SK-N-SH (cell line): ENCODE data around the gene TANGO6. TPM values are rescaled to one million over a fixed set of nuclear protein-coding genes. Genes with fewer than 3 reads are reported as not detected.

Source experiments
- CTCF ChIA-PET: fragments of 300-600, 350-600 bp; formaldehyde crosslinking; extraction: SDS; loops from one replicate; lab custom pipeline; 2021; lab: Yijun Ruan, JAX
- POLR2A ChIA-PET: fragments of 350-600 bp; sonication (Branson Sonifier 250); formaldehyde crosslinking; extraction: SDS; loops from one replicate; lab custom pipeline; 2020; ENCODE audit warnings: antibody characterized with exemption, inconsistent platforms; lab: Yijun Ruan, JAX
- DNase-seq: peaks from one replicate; pipeline ENCODE4 v3.0.0; 2012
- H2AFZ ChIP-seq: fragments of 200-600 bp; sonication (generic); 2 replicates; pipeline ENCODE4 v1.8.1; 2016; ENCODE audit warnings: antibody characterized with exemption, mild to moderate bottlenecking, low read depth
- H3F3A ChIP-seq: fragments of 200-600 bp; sonication (generic); replicated peaks from 2 replicates; pipeline ENCODE3; 2016; ENCODE audit warnings: antibody characterized with exemption, mild to moderate bottlenecking; ENCODE audit not compliant: insufficient read depth
- H3K27ac ChIP-seq, 2 experiments: fragments of 200-500 bp in 1 of 2; fragments of 200-600 bp in 1 of 2; sonication (Bioruptor generic) in 1 of 2; sonication (generic), shearing (Covaris generic) in 1 of 2; 2 replicates each; pipeline versions ENCODE4 v1.5.1 to v1.6.1; 2014 to 2016; ENCODE audit warnings: low read depth in 2 of 2, inconsistent platforms in 1 of 2, low read length in 1 of 2, mild to moderate bottlenecking in 1 of 2, mixed read lengths in 1 of 2
- H3K27me3 ChIP-seq: fragments of 200-600 bp; sonication (generic), shearing (Covaris generic); 2 replicates; pipeline ENCODE4 v1.6.1; 2016; ENCODE audit warnings: mixed run types; ENCODE audit not compliant: insufficient read depth
- H3K36me3 ChIP-seq, 2 experiments: fragments of 200-500 bp in 1 of 2; fragments of 200-600 bp in 1 of 2; sonication (Bioruptor generic) in 1 of 2; sonication (generic) in 1 of 2; replicated peaks in 1 of 2; 2 replicates each; pipeline versions ENCODE3 to v1.5.1; 2014 to 2016; ENCODE audit warnings: low read length in 1 of 2, mild to moderate bottlenecking in 1 of 2; ENCODE audit not compliant: insufficient read depth in 2 of 2, control insufficient read depth in 1 of 2
- H3K4me1 ChIP-seq, 2 experiments: fragments of 200-500 bp in 1 of 2; fragments of 200-600 bp in 1 of 2; sonication (Bioruptor generic) in 1 of 2; sonication (generic), shearing (Covaris generic) in 1 of 2; 2 replicates each; pipeline versions ENCODE4 v1.5.1 to v1.6.1; 2014 to 2016; ENCODE audit warnings: low read depth in 1 of 2, low read length in 1 of 2, mixed run types in 1 of 2; ENCODE audit not compliant: insufficient read depth in 2 of 2, control insufficient read depth in 1 of 2
- H3K4me2 ChIP-seq: fragments of 200-600 bp; sonication (generic), shearing (Covaris generic); 2 replicates; pipeline ENCODE4 v1.6.1; 2017; ENCODE audit warnings: mixed run types
- H3K4me3 ChIP-seq, 2 experiments: fragments of 200-500 bp in 1 of 2; fragments of 200-600 bp in 1 of 2; sonication (Bioruptor generic) in 1 of 2; sonication (generic), shearing (Covaris generic) in 1 of 2; 2 replicates each; pipeline versions ENCODE4 v1.5.1 to v1.8.1; 2014 to 2016; ENCODE audit warnings: low read depth in 2 of 2, inconsistent platforms in 1 of 2, low read length in 1 of 2, mild to moderate bottlenecking in 1 of 2, mixed read lengths in 1 of 2, moderate library complexity in 1 of 2
- H3K79me2 ChIP-seq: fragments of 200-600 bp; sonication (generic); 2 replicates; pipeline ENCODE4 v1.8.1; 2017; ENCODE audit warnings: mild to moderate bottlenecking; ENCODE audit not compliant: insufficient read depth
- H3K9ac ChIP-seq: fragments of 200-600 bp; sonication (generic); 2 replicates; pipeline ENCODE4 v1.6.1; 2017; ENCODE audit warnings: mixed run types
- H3K9me2 ChIP-seq: fragments of 200-600 bp; sonication (generic); 2 replicates; pipeline ENCODE4 v1.6.1; 2017; ENCODE audit warnings: mixed run types
- H3K9me3 ChIP-seq: fragments of 200-600 bp; sonication (generic); 2 replicates; pipeline ENCODE4 v1.6.1; 2017; ENCODE audit warnings: mixed run types, mild to moderate bottlenecking, moderate library complexity
- H4K20me1 ChIP-seq: fragments of 200-600 bp; sonication (generic); 2 replicates; pipeline ENCODE4 v1.6.1; 2017; ENCODE audit warnings: mild to moderate bottlenecking, mixed run types; ENCODE audit not compliant: insufficient read depth
- CHD2 ChIP-seq: fragments of 150-350 bp; IDR thresholded peaks from 2 replicates; pipeline ENCODE4 v1.6.1; 2018; ENCODE audit warnings: low read length; ENCODE audit not compliant: partially characterized antibody
- EZH2phosphoT487 ChIP-seq: fragments of 200-600 bp; sonication (generic); IDR thresholded peaks from 2 replicates; pipeline ENCODE4 v1.6.1; 2017; ENCODE audit warnings: low read depth, mixed run types, mild to moderate bottlenecking, antibody characterized with exemption, moderate library complexity, borderline replicate concordance
- FOSL2 ChIP-seq: IDR thresholded peaks from 2 replicates; pipeline ENCODE4 v1.4.0; 2012; ENCODE audit warnings: low read depth, mild to moderate bottlenecking, moderate library complexity, borderline replicate concordance
- FOXJ3 ChIP-seq: sonication (generic); formaldehyde crosslinking; IDR thresholded peaks from 2 replicates; pipeline ENCODE4 v1.5.1; 2020; ENCODE audit warnings: mild to moderate bottlenecking, missing genetic modification reagents
- FOXM1 ChIP-seq: IDR thresholded peaks from 2 replicates; pipeline ENCODE4 v1.4.0; 2012; ENCODE audit warnings: low read depth, mild to moderate bottlenecking
- GABPA ChIP-seq: IDR thresholded peaks from 2 replicates; pipeline ENCODE4 v1.4.0; 2012; ENCODE audit warnings: low read depth, mild to moderate bottlenecking
- GATA2 ChIP-seq: sonication (generic); formaldehyde crosslinking; IDR thresholded peaks from 2 replicates; pipeline ENCODE4 v1.5.0; 2020; ENCODE audit warnings: mild to moderate bottlenecking, missing genetic modification reagents
- JUND ChIP-seq: IDR thresholded peaks from 2 replicates; pipeline ENCODE4 v1.4.0; 2012
- NFIC ChIP-seq: IDR thresholded peaks from 2 replicates; pipeline ENCODE4 v1.4.0; 2012; ENCODE audit warnings: borderline replicate concordance
- NRF1 ChIP-seq: IDR thresholded peaks from 2 replicates; pipeline ENCODE4 v1.6.1; 2012; ENCODE audit warnings: low read depth, mild to moderate bottlenecking, low read length
- POLR2AphosphoS5 ChIP-seq: IDR thresholded peaks from 2 replicates; pipeline ENCODE4 v1.6.1; 2012; ENCODE audit warnings: low read depth, low read length
- RAD21 ChIP-seq: IDR thresholded peaks from 2 replicates; pipeline ENCODE4 v1.6.1; 2012; ENCODE audit warnings: mild to moderate bottlenecking, low read length
- RCOR1 ChIP-seq: fragments of 150-350 bp; IDR thresholded peaks from 2 replicates; pipeline ENCODE4 v1.6.1; 2017; ENCODE audit warnings: antibody characterized with exemption, low read length
- RFX5 ChIP-seq: IDR thresholded peaks from 2 replicates; pipeline ENCODE4 v1.6.1; 2012; ENCODE audit warnings: mild to moderate bottlenecking, improper control_type of control experiment, low read length
- SMC3 ChIP-seq: IDR thresholded peaks from 2 replicates; pipeline ENCODE4 v1.6.1; 2012; ENCODE audit warnings: low read depth, low read length, improper control_type of control experiment
- TAF1 ChIP-seq: IDR thresholded peaks from 2 replicates; pipeline ENCODE4 v1.6.1; 2012; ENCODE audit warnings: low read depth, mild to moderate bottlenecking, low read length, moderate library complexity, borderline replicate concordance
- TCF12 ChIP-seq: IDR thresholded peaks from 2 replicates; pipeline ENCODE4 v1.4.0; 2012
- TEAD4 ChIP-seq: IDR thresholded peaks from 2 replicates; pipeline ENCODE4 v1.4.0; 2012; ENCODE audit warnings: mild to moderate bottlenecking, borderline replicate concordance; ENCODE audit not compliant: insufficient read depth
- WGBS: methylation state at CpG from one replicate; pipeline ENCODE4 v1.1.6; 2017; ENCODE audit warnings: low lambda C conversion rate; 5-methylcytosine and 5-hydroxymethylcytosine counted together
- polyA plus RNA-seq, 3 experiments: library from polyadenylated mRNA; depleted of rRNA; stranded (reverse); fragments of >200 nt; gene quantifications; 2 replicates each; pipeline ENCODE4 v1.2.3, GENCODE V29; 2012
- TF ChIP-seq, protein P1 (sequence below): fragments of 150-350 bp; IDR thresholded peaks from 2 replicates; pipeline ENCODE4 v1.6.1; 2017; ENCODE audit warnings: antibody characterized with exemption, low read length, low read depth, borderline replicate concordance
- TF ChIP-seq, protein P2 (sequence below): IDR thresholded peaks from 2 replicates; pipeline ENCODE4; 2012
- TF ChIP-seq, protein P3 (sequence below): fragments of 150-350 bp; IDR thresholded peaks from 2 replicates; pipeline ENCODE4 v1.6.1; 2016; ENCODE audit warnings: mild to moderate bottlenecking, low read depth, low read length
- TF ChIP-seq, protein P4 (sequence below): IDR thresholded peaks from 2 replicates; pipeline ENCODE4 v1.4.0; 2012; ENCODE audit warnings: low read depth, borderline replicate concordance
- TF ChIP-seq, protein P5 (sequence below): IDR thresholded peaks from 2 replicates; pipeline ENCODE4 v1.4.0; 2012; ENCODE audit warnings: low read depth

TANGO6 gene
- polyA plus RNA-seq, 1 of the 3 experiments (the other 2 are of a cell fraction), result 5.5 TPM

DNA sequence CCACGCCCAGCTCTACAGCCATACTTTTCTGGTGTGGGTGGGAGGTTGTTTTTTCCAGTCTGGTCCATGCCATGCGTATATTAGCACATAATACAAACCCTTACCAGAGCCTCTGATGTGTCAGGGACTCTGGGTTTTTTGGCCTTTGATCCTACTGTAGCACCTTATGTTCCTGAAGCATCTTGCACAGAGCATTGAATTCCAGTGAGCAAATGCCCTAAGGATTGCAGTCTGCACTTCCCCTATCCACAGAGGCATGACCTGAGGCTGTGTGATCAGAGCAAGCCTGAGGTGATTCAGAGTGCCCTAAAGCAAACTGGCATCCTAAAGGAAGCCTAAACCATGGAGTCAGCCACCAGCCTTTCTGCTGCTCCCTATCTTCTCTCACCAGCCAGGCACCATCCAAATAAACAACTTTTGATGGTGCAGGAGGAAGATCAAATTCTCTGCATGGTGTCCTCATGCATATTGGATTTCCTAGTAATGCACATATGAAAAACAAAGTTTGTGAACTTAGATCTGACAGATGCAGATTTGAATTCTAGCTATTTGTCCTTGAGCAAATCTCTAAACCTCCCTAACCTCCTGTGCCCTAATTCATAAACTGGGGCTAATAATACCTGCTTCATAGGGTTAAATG lies 220.9 kb downstream of the TANGO6 start:
- H4K20me1 ChIP-seq, result no peaks in the 10 kb centered on the region
- no peak overlapping the region for H3K27ac ChIP-seq
- 0 out of 2 replicates have a peak overlapping the region, but pooled peaks have one; percentile 12 for H3K4me2 ChIP-seq
- TF ChIP-seq, protein P1, sequence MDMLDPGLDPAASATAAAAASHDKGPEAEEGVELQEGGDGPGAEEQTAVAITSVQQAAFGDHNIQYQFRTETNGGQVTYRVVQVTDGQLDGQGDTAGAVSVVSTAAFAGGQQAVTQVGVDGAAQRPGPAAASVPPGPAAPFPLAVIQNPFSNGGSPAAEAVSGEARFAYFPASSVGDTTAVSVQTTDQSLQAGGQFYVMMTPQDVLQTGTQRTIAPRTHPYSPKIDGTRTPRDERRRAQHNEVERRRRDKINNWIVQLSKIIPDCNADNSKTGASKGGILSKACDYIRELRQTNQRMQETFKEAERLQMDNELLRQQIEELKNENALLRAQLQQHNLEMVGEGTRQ, result no peak
- TF ChIP-seq JUND, result no peak
- no peak for TF ChIP-seq FOXM1
- TF ChIP-seq TCF12, result no peak
- no peak for TF ChIP-seq NRF1
- TF ChIP-seq, protein P2, sequence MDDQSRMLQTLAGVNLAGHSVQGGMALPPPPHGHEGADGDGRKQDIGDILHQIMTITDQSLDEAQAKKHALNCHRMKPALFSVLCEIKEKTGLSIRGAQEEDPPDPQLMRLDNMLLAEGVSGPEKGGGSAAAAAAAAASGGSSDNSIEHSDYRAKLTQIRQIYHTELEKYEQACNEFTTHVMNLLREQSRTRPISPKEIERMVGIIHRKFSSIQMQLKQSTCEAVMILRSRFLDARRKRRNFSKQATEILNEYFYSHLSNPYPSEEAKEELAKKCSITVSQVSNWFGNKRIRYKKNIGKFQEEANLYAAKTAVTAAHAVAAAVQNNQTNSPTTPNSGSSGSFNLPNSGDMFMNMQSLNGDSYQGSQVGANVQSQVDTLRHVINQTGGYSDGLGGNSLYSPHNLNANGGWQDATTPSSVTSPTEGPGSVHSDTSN, result no peak
- no peak for TF ChIP-seq POLR2AphosphoS5
- no peak for TF ChIP-seq RFX5
- TF ChIP-seq RAD21, result no peak
- TF ChIP-seq GATA2, result no peak
- no peak for TF ChIP-seq SMC3
- no peak for TF ChIP-seq TEAD4
- no peak for TF ChIP-seq GABPA
- no peak for TF ChIP-seq EZH2phosphoT487
- no peak for TF ChIP-seq NFIC
- TF ChIP-seq FOXJ3 (CRISPR knock-in tag), result no peak
- TF ChIP-seq RCOR1, result no peak
- no peak overlapping the region for H2AFZ ChIP-seq
- H3K9me3 ChIP-seq, result no peaks in the 10 kb centered on the region
- H3K9ac ChIP-seq, result no peak overlapping the region
- no peak overlapping the region for H3K4me3 ChIP-seq
- no peak for DNase-seq
- no peaks in the 10 kb centered on the region for H3K9me2 ChIP-seq
- WGBS, result 90% methylated on average over 2 of the region's 2 CpGs
- peaks cover 5% of the 10 kb centered on the region for H3F3A ChIP-seq
- H3K4me1 ChIP-seq, result peaks cover 0 to 17% of the 10 kb centered on the region in 2 experiments; a peak in 1 of 4 replicates
- no peaks in the 10 kb centered on the region for H3K27me3 ChIP-seq
- no peaks in the 10 kb centered on the region for H3K36me3 ChIP-seq
- no peaks in the 10 kb centered on the region for H3K79me2 ChIP-seq
- ChIA-PET CTCF (interaction anchor here (0.6 to 0.7 kb wide), 2 partner anchors 15 to 350 kb away, joined by 3 to 4 read pairs; no protein-coding TSS in a partner anchor), POLR2A (no interaction called here)

DNA sequence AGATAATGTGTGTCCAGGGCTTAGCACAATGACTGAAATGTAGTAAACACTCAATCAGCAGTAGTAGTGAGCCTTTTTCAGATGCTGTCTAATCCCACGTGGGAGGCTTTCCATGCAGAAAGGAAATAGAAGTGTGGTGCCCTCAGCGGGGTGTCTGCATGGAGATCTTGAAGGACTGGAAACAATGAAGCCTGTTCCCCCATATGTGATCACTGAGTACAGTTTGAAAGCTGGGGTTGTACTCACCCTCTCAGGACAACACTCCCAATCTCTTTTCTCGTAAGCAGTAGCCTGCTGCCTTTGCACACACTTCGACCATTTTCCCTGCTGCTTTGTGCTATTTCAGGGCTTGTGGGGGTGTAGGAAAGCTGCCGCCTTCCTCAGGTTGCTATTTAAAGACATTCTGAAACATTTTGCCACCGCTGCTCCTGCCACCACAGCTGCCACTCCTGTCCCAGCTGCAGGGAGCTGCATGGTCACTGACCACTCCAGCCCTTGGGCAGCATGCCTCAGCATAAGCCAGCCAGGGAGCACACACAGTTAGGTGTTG lies 221.5 kb downstream of the TANGO6 start:
- Histone ChIP-seq H3K9ac (no peak overlapping the region), H4K20me1 (no peaks in the 10 kb centered on the region), H3K4me3 (no peak overlapping the region), H3K27me3 (no peaks in the 10 kb centered on the region), H3K27ac (no peak overlapping the region), H3F3A (peaks cover 2% of the 10 kb centered on the region), H3K4me1 (peaks cover 0 to 17% of the 10 kb centered on the region in 2 experiments; a peak in 1 of 4 replicates), H3K9me3 (no peaks in the 10 kb centered on the region), H3K36me3 (no peaks in the 10 kb centered on the region), H3K79me2 (no peaks in the 10 kb centered on the region), H3K9me2 (no peaks in the 10 kb centered on the region), H3K4me2 (no peak overlapping the region), H2AFZ (no peak overlapping the region)
- POLR2A ChIA-PET, result interaction anchor here (1.0 kb wide), 1 partner anchor 24 kb away, joined by 4 read pairs; no protein-coding TSS in a partner anchor
- DNase-seq, result no peak
- CTCF ChIA-PET, result interaction anchor here (0.7 kb wide), 1 partner anchor 15 kb away, joined by 4 read pairs; no protein-coding TSS in a partner anchor
- 78% methylated on average over 6 of the region's 6 CpGs for WGBS
- TF ChIP-seq FOSL2 (no peak), TAF1 (no peak), RFX5 (no peak), JUND (no peak), EZH2phosphoT487 (no peak), NRF1 (no peak), CHD2 (no peak), TCF12 (no peak), RAD21 (no peak), RCOR1 (no peak), GATA2 (no peak), SMC3 (no peak)
- TF ChIP-seq, protein P3, sequence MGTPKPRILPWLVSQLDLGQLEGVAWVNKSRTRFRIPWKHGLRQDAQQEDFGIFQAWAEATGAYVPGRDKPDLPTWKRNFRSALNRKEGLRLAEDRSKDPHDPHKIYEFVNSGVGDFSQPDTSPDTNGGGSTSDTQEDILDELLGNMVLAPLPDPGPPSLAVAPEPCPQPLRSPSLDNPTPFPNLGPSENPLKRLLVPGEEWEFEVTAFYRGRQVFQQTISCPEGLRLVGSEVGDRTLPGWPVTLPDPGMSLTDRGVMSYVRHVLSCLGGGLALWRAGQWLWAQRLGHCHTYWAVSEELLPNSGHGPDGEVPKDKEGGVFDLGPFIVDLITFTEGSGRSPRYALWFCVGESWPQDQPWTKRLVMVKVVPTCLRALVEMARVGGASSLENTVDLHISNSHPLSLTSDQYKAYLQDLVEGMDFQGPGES, result no peak
- TF ChIP-seq, protein P4, sequence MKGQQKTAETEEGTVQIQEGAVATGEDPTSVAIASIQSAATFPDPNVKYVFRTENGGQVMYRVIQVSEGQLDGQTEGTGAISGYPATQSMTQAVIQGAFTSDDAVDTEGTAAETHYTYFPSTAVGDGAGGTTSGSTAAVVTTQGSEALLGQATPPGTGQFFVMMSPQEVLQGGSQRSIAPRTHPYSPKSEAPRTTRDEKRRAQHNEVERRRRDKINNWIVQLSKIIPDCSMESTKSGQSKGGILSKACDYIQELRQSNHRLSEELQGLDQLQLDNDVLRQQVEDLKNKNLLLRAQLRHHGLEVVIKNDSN, result no peak
- TF ChIP-seq, protein P5, sequence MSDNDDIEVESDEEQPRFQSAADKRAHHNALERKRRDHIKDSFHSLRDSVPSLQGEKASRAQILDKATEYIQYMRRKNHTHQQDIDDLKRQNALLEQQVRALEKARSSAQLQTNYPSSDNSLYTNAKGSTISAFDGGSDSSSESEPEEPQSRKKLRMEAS, result no peak
